OCI-LY1 (cell line): ENCODE data around the gene MCM10.
"Not testable (repeated sequence)": the region's sequence is repeated elsewhere in the genome, so short reads cannot be mapped to it uniquely, and the experiment has no call there.

ENCODE experiments used
- H2AFZ ChIP-seq: fragments of 200-600 bp; sonication (generic), shearing (Covaris generic); 2 replicates; pipeline ENCODE4 v1.6.0; 2014; ENCODE audit warnings: antibody characterized with exemption, mild to moderate bottlenecking, low read length
- H3F3A ChIP-seq: fragments of 200-600 bp; sonication (generic), shearing (Covaris generic); 2 replicates; pipeline ENCODE4 v1.6.0; 2014; ENCODE audit warnings: mild to moderate bottlenecking, antibody characterized with exemption, low read length, moderate library complexity; ENCODE audit not compliant: insufficient read depth
- H3K27ac ChIP-seq: fragments of 200-600 bp; sonication (generic); 2 replicates; pipeline ENCODE4 v1.5.1; 2014; ENCODE audit warnings: low read length, mixed run types, mild to moderate bottlenecking, low read depth; ENCODE audit not compliant: poor library complexity, severe bottlenecking
- H3K27me3 ChIP-seq: fragments of 200-600 bp; sonication (generic); 2 replicates; pipeline ENCODE4 v1.6.0; 2014; ENCODE audit warnings: antibody characterized with exemption, mild to moderate bottlenecking, low read length, moderate library complexity; ENCODE audit not compliant: insufficient read depth
- H3K36me3 ChIP-seq: fragments of 200-600 bp; sonication (generic); 2 replicates; pipeline ENCODE4 v1.6.1; 2014; ENCODE audit warnings: mild to moderate bottlenecking, antibody characterized with exemption, low read length, moderate library complexity, mixed read lengths; ENCODE audit not compliant: insufficient read depth
- H3K4me1 ChIP-seq: fragments of 200-600 bp; sonication (generic); 2 replicates; pipeline ENCODE4 v1.5.1; 2014; ENCODE audit warnings: mild to moderate bottlenecking, low read length, moderate library complexity; ENCODE audit not compliant: insufficient read depth, severe bottlenecking
- H3K4me2 ChIP-seq: fragments of 200-600 bp; sonication (generic), shearing (Covaris generic); 2 replicates; pipeline ENCODE4 v1.6.1; 2014; ENCODE audit warnings: low read length
- H3K4me3 ChIP-seq: fragments of 200-600 bp; sonication (generic); 2 replicates; pipeline ENCODE4 v1.5.1; 2014; ENCODE audit warnings: low read length, low read depth, mild to moderate bottlenecking, mixed read lengths; ENCODE audit not compliant: poor library complexity, severe bottlenecking
- H3K79me2 ChIP-seq: fragments of 200-600 bp; shearing (Covaris generic); 2 replicates; pipeline ENCODE4 v1.6.1; 2016; ENCODE audit warnings: mixed run types, low read length, mixed read lengths; ENCODE audit not compliant: insufficient read depth
- H3K9ac ChIP-seq: fragments of 200-600 bp; sonication (generic), shearing (Covaris generic); 2 replicates; pipeline ENCODE4 v1.6.1; 2014; ENCODE audit warnings: mild to moderate bottlenecking, low read length, mixed read lengths
- H3K9me2 ChIP-seq: fragments of 200-600 bp; sonication (generic), shearing (Covaris generic); 2 replicates; pipeline ENCODE4 v1.6.1; 2014; ENCODE audit warnings: low read depth, mild to moderate bottlenecking, low read length, mixed read lengths
- H3K9me3 ChIP-seq: fragments of 200-600 bp; shearing (Covaris generic); 2 replicates; pipeline ENCODE4 v1.6.1; 2014; ENCODE audit warnings: low read length, mixed read lengths
- H4K20me1 ChIP-seq: fragments of 200-600 bp; sonication (generic), shearing (Covaris generic); 2 replicates; pipeline ENCODE4 v1.6.0; 2016; ENCODE audit warnings: mild to moderate bottlenecking, low read length; ENCODE audit not compliant: insufficient read depth
- EZH2 ChIP-seq: fragments of 200-600 bp; sonication (generic), shearing (Covaris generic); IDR thresholded peaks from 2 replicates; pipeline ENCODE4 v1.8.0; 2017; ENCODE audit warnings: borderline replicate concordance, mixed run types, mild to moderate bottlenecking, antibody characterized with exemption, low read length, moderate library complexity, mixed read lengths
- TF ChIP-seq, protein P1 (sequence below): fragments of 200-600 bp; sonication (generic), shearing (Covaris generic); IDR thresholded peaks from 2 replicates; pipeline ENCODE4 v1.5.1; 2017; ENCODE audit warnings: mild to moderate bottlenecking, antibody characterized with exemption, low read length, moderate library complexity, mixed read lengths

Gene MCM10

DNA sequence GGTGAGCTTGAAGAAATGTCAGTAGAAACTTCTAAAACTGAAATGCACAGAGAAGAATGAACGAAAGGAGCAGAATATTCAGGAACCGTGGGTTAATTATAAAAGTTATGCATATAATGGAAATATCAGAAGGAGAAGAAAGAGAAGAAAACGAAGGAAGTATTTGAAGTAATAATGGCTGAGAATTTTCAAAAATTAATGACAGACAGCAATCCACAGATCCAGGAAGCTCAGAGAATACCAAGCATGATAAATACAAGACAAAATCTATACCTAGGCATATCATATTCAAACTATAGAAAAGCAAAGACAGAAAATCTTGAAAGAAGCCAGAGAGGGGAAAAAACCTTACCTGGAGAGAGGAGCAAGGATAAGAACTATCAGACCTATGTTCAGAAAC is 16.5 kb upstream of the MCM10 start:
- Histone ChIP-seq H2AFZ (no peak overlapping the region), H3K36me3 (no peaks in the 10 kb centered on the region), H3K9ac (no peak overlapping the region), H3K4me1 (no peaks in the 10 kb centered on the region), H4K20me1 (no peaks in the 10 kb centered on the region), H3F3A (no peaks in the 10 kb centered on the region), H3K9me2 (no peaks in the 10 kb centered on the region), H3K27me3 (no peaks in the 10 kb centered on the region; the same call in 1 of the 2 replicates), H3K4me3 (no peak overlapping the region), H3K9me3 (no peaks in the 10 kb centered on the region), H3K4me2 (no peak overlapping the region), H3K79me2 (no peaks in the 10 kb centered on the region), H3K27ac (no peak overlapping the region)
- TF ChIP-seq EZH2 = no peak

DNA sequence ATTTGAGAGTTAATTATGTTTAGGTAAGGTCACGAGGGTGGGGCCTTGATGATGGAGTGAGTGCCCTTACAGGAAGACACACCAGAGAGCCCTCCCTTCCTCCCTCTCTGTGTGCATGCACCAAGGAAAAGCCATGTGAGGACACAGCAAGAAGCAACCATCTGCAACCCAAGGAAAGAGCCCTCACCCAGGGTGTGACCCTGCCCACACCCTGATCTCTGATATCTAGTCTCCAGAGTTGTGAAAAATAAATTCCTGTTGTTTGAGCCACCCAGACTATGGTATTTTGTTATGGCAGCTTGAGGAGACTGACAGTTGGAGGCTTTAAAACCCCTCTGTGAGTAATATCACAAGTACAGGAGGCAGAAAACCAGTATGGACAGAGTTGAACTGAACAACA is 15.0 kb upstream of the MCM10 start:
- no peak overlapping the region for H3K4me2 ChIP-seq
- H3K4me1 ChIP-seq = no peaks in the 10 kb centered on the region
- no peak for TF ChIP-seq EZH2
- TF ChIP-seq, protein P1, sequence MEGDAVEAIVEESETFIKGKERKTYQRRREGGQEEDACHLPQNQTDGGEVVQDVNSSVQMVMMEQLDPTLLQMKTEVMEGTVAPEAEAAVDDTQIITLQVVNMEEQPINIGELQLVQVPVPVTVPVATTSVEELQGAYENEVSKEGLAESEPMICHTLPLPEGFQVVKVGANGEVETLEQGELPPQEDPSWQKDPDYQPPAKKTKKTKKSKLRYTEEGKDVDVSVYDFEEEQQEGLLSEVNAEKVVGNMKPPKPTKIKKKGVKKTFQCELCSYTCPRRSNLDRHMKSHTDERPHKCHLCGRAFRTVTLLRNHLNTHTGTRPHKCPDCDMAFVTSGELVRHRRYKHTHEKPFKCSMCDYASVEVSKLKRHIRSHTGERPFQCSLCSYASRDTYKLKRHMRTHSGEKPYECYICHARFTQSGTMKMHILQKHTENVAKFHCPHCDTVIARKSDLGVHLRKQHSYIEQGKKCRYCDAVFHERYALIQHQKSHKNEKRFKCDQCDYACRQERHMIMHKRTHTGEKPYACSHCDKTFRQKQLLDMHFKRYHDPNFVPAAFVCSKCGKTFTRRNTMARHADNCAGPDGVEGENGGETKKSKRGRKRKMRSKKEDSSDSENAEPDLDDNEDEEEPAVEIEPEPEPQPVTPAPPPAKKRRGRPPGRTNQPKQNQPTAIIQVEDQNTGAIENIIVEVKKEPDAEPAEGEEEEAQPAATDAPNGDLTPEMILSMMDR = no peak
- no peaks in the 10 kb centered on the region for H3K36me3 ChIP-seq
- H3K9ac ChIP-seq = no peak overlapping the region
- no peaks in the 10 kb centered on the region for H3K9me2 ChIP-seq
- no peak overlapping the region for H3K4me3 ChIP-seq
- no peak overlapping the region for H2AFZ ChIP-seq
- no peaks in the 10 kb centered on the region for H4K20me1 ChIP-seq
- H3K27ac ChIP-seq = no peak overlapping the region
- no peaks in the 10 kb centered on the region for H3F3A ChIP-seq
- H3K27me3 ChIP-seq = no peaks in the 10 kb centered on the region; the same call in 1 of the 2 replicates
- no peaks in the 10 kb centered on the region for H3K9me3 ChIP-seq
- H3K79me2 ChIP-seq = no peaks in the 10 kb centered on the region

DNA sequence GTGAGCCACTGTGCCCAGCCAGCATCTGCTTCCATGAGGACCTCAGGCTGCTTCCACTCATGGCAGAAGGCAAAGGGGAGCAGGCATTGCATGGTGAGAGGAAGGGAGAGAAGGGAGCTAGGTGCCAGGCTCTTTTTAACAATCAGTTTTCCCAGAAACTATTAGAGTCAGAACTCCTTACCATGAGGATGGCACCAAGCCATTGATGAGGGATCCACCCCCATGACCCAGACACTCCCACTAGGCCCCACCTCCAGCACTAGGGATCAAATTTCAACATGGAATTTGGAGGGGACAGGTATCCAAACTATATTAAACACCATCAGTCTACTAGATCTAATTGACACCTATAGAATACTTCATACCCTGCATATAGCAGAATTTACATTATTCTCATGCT is 14.2 kb upstream of the MCM10 start:
- no peaks in the 10 kb centered on the region for H3K36me3 ChIP-seq
- H3K9me3 ChIP-seq = no peaks in the 10 kb centered on the region
- H3F3A ChIP-seq = no peaks in the 10 kb centered on the region
- no peak overlapping the region for H3K4me2 ChIP-seq
- H3K9ac ChIP-seq = no peak overlapping the region
- H3K9me2 ChIP-seq = no peaks in the 10 kb centered on the region
- H3K27ac ChIP-seq = no peak overlapping the region
- no peaks in the 10 kb centered on the region for H4K20me1 ChIP-seq
- H3K27me3 ChIP-seq = no peaks in the 10 kb centered on the region; the same call in 1 of the 2 replicates
- TF ChIP-seq, protein P1 = no peak
- TF ChIP-seq EZH2 = no peak
- no peak overlapping the region for H3K4me3 ChIP-seq
- no peak overlapping the region for H2AFZ ChIP-seq
- no peaks in the 10 kb centered on the region for H3K4me1 ChIP-seq
- no peaks in the 10 kb centered on the region for H3K79me2 ChIP-seq

DNA sequence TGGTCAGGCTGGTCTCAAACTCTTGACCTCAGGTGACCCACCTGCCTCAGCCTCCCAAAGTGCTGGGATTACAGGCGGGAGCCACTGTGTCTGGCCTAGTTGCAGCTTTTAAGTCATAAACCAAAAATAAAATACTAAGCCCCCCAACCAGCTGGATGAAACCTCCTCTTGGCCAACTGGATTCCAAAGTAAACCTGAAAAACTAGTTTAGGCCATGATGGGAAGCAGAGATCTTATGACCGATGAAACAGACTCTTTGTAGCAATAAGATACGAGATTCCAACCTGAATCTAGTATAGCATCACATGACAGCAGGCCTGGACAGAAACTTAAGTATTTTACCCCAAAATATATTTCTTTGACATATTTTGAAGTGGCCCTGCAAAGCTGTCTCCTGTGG is 9.1 kb upstream of the MCM10 start:
- H3K79me2 ChIP-seq = no peaks in the 10 kb centered on the region
- H3K27me3 ChIP-seq = no peaks in the 10 kb centered on the region
- no peak overlapping the region for H3K4me2 ChIP-seq
- H3K9me3 ChIP-seq = no peaks in the 10 kb centered on the region
- H4K20me1 ChIP-seq = no peaks in the 10 kb centered on the region
- no peak overlapping the region for H3K9ac ChIP-seq
- no peaks in the 10 kb centered on the region for H3F3A ChIP-seq
- TF ChIP-seq, protein P1 = no peak
- TF ChIP-seq EZH2 = no peak
- no peak overlapping the region for H3K27ac ChIP-seq
- no peaks in the 10 kb centered on the region for H3K9me2 ChIP-seq
- no peak overlapping the region for H3K4me3 ChIP-seq
- H3K36me3 ChIP-seq = no peaks in the 10 kb centered on the region
- H3K4me1 ChIP-seq = no peaks in the 10 kb centered on the region
- no peak overlapping the region for H2AFZ ChIP-seq

DNA sequence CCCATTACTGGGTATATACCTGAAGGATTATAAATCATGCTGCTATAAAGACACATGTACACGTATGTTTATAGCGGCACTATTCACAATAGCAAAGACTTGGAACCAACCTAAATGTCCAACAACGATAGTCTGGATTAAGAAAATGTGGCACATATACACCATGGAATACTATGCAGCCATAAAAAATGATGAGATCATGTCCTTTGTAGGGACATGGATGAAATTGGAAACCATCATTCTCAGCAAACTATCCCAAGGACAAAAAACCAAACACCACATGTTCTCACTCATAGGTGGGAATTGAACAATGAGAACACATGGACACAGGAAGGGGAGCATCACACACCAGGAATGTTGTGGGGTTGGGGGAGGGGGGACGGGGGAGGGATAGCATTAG is 5.5 kb upstream of the MCM10 start:
- not testable (repeated sequence) for H3K79me2 ChIP-seq, H3K4me3 ChIP-seq, H3K4me1 ChIP-seq, H3F3A ChIP-seq, H2AFZ ChIP-seq, H3K9me3 ChIP-seq, H3K4me2 ChIP-seq, H4K20me1 ChIP-seq, H3K9me2 ChIP-seq, H3K27ac ChIP-seq, H3K36me3 ChIP-seq, H3K9ac ChIP-seq, H3K27me3 ChIP-seq
